Measurements from ENCODE around the gene FOXB1. TPM values are rescaled to one million over a fixed set of nuclear protein-coding genes. Genes with fewer than 3 reads are reported as not detected.

The FOXB1 gene
- total and polyA plus RNA-seq, 9 donors, result 0.24 TPM; not detected in 8

- no peaks in the 10 kb centered on the region for H3K9me3 ChIP-seq
- no peak overlapping the region for H3K4me3 ChIP-seq
- peaks cover 10% of the 10 kb centered on the region for H3K27me3 ChIP-seq
- DNase-seq, result no peak
- H3K36me3 ChIP-seq, result no peaks in the 10 kb centered on the region
- peaks cover 18% of the 10 kb centered on the region for H3K4me1 ChIP-seq (ENCODE audit: insufficient read depth)
- intact Hi-C loops (cut with DNase I), result no loop called here
- no peak overlapping the region for H3K27ac ChIP-seq
- 4 to 7% (median 6%) methylated on average over 20 to 24 of the region's 24 CpGs for WGBS, 3 donors
- no peak for TF ChIP-seq CTCF (IDR thresholded peaks at IDR 0.05)
- no peak for TF ChIP-seq POLR2A (IDR thresholded peaks at IDR 0.05)
- no peak for TF ChIP-seq EP300 (IDR thresholded peaks at IDR 0.05)
Measured at GRCh38 chr15:60003243-60004008, 685 bp upstream of the FOXB1 start.

- no peak overlapping the region for H3K27ac ChIP-seq
- intact Hi-C loops (cut with DNase I), result no loop called here
- peaks cover 18% of the 10 kb centered on the region for H3K4me1 ChIP-seq (ENCODE audit: insufficient read depth)
- no peak for DNase-seq
- H3K27me3 ChIP-seq, result peaks cover 12% of the 10 kb centered on the region
- H3K36me3 ChIP-seq, result no peaks in the 10 kb centered on the region
- TF ChIP-seq EP300 (IDR thresholded peaks at IDR 0.05), result no peak
- no peak for TF ChIP-seq POLR2A (IDR thresholded peaks at IDR 0.05)
- TF ChIP-seq CTCF (IDR thresholded peaks at IDR 0.05), result no peak
- no peak overlapping the region for H3K4me3 ChIP-seq
- H3K9me3 ChIP-seq, result no peaks in the 10 kb centered on the region
- 2 to 5% (median 2%) methylated on average over 37 to 44 of the region's 44 CpGs for WGBS, 3 donors
Measured at GRCh38 chr15:60004846-60005351, 788 bp downstream of the FOXB1 start.

- WGBS, 3 donors, result 2 to 4% (median 3%) methylated on average over 45 to 77 of the region's 77 CpGs
- H3K4me3 ChIP-seq, result peak overlapping the region; percentile 35
- no peak overlapping the region for H3K27ac ChIP-seq
- peaks cover 12% of the 10 kb centered on the region for H3K27me3 ChIP-seq
- peaks cover 18% of the 10 kb centered on the region for H3K4me1 ChIP-seq (ENCODE audit: insufficient read depth)
- H3K36me3 ChIP-seq, result no peaks in the 10 kb centered on the region
- no peak for DNase-seq
- TF ChIP-seq CTCF (IDR thresholded peaks at IDR 0.05), result no peak
- TF ChIP-seq POLR2A (IDR thresholded peaks at IDR 0.05), result no peak
- no peak for TF ChIP-seq EP300 (IDR thresholded peaks at IDR 0.05)
- no peaks in the 10 kb centered on the region for H3K9me3 ChIP-seq
- intact Hi-C loops (cut with DNase I), result no loop called here
Measured at GRCh38 chr15:60005352-60006202, 1.5 kb downstream of the FOXB1 start.

- TF ChIP-seq POLR2A (IDR thresholded peaks at IDR 0.05), result no peak
- TF ChIP-seq EP300 (IDR thresholded peaks at IDR 0.05), result no peak
- TF ChIP-seq CTCF (IDR thresholded peaks at IDR 0.05), result no peak
- H3K36me3 ChIP-seq, result no peaks in the 10 kb centered on the region
- 2 to 4% (median 3%) methylated on average over 32 of the region's 32 CpGs for WGBS, 3 donors
- peak in 1 of 5 donors; percentile 42 for DNase-seq
- no peak overlapping the region for H3K27ac ChIP-seq
- peaks cover 18% of the 10 kb centered on the region for H3K4me1 ChIP-seq (ENCODE audit: insufficient read depth)
- peak overlapping the region; percentile 35 for H3K4me3 ChIP-seq
- intact Hi-C loops (cut with DNase I), result no loop called here
- peaks cover 12% of the 10 kb centered on the region for H3K27me3 ChIP-seq
- H3K9me3 ChIP-seq, result no peaks in the 10 kb centered on the region
Measured at GRCh38 chr15:60006203-60006862, 2.2 kb downstream of the FOXB1 start.
